HG02870 (cell line): ENCODE data around the gene SARS1.
"Not testable (repeated sequence)": the region's sequence is repeated elsewhere in the genome, so short reads cannot be mapped to it uniquely, and the experiment has no call there.

Experiments
- ATAC-seq: cut with Tn5 transposase; IDR thresholded peaks from one replicate; pipeline ENCODE4 v1.9.1; 2021; ENCODE audit warnings: mild to moderate bottlenecking, moderate library complexity; ENCODE audit not compliant: unreplicated experiment

The SARS1 gene

GRCh38 chr1:109272831-109273547 is 59.3 kb downstream of the SARS1 start:
- no peak for ATAC-seq

DNA sequence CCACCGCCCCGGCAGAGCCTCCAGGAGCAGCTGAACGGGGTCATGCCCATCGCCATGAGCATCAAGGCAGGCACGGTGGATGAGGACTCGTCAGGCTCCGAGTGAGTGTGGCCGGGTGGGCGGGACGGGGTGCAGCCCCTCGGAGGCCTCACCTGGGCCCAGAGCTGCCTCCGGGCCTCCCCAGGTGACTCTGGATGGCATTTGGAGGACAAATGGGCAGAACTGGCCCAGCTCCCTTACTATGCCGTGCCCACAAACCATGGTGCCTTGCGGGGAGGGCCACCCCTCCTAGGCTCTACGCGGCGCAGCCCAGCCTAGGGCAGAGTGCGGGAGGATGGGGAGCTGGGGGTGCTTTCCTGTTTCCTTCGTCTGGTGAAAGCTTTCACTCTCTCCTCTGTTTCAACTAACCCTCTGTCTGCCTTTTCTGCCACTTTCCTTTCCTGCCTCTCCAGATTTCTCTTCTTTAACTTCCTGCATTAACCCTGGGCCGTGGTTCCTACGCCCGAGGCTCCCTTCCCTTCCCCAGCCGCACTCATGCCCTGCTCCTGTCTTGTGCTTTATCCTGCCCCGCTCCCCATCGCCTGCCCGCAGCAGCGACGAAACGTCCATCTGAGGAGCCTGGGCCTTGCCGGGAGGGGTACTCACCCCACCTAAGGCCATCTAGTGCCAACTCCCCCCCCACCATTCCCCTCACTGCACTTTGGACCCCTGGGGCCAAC is 60.0 kb downstream of the SARS1 start:
- ATAC-seq: no peak

- no peak for ATAC-seq
Observed at GRCh38 chr1:109274533-109275476, 61.1 kb downstream of the SARS1 start.

DNA sequence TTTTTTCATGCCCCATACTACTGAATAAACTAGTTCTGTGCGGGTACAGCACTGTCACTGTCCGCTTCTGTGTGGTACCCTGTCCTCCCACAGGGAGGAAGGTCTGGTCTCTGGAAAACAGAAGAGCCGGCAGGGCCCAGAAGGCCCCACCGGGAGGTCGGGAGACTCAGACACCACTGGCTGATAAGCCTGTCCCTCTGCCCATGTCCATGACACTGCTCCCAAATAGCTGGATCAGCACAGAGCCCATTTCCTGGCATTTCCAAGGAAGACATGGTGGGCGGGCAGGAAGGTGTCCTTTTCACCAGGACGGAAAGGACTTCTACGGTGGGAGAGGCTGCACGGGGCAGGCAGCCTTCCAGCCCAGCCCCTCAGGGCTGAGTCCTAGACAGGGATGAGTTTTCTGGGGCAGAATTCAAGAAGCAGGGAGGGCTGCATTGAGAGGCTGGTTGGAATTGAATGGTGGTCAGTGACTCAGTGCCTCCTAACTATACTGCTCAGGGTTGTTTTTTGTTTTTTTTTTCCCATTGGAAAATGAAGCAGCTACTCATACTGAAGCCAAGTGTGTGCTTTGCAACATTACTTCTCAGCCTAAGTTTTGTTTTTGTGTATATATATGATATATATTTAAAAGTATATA is 62.1 kb downstream of the SARS1 start:
- ATAC-seq: no peak

GRCh38 chr1:109277434-109278204 is 63.9 kb downstream of the SARS1 start:
- peak; percentile 73 for ATAC-seq

GRCh38 chr1:109279615-109280278 is 66.0 kb downstream of the SARS1 start:
- ATAC-seq: no peak

DNA sequence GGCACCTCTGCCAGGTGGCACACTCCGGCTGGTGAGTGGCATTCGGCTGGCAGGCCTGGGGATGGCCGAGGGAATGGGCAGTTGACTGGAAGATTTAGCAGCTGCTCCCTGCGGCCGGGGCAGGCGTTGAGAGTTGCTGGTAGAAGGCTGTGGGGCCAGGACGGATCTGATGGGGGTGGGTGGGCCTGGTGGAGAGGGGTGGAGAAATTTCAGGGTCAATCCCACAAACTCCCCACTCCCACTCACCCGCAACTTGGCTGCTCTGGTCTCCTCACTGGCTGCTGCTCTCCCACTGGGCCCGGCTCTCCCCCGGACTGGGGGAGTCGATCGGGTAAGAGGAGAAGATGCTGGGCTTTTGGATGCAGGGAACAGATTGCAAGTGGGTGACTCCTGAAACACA is 67.1 kb downstream of the SARS1 start:
- no peak for ATAC-seq

DNA sequence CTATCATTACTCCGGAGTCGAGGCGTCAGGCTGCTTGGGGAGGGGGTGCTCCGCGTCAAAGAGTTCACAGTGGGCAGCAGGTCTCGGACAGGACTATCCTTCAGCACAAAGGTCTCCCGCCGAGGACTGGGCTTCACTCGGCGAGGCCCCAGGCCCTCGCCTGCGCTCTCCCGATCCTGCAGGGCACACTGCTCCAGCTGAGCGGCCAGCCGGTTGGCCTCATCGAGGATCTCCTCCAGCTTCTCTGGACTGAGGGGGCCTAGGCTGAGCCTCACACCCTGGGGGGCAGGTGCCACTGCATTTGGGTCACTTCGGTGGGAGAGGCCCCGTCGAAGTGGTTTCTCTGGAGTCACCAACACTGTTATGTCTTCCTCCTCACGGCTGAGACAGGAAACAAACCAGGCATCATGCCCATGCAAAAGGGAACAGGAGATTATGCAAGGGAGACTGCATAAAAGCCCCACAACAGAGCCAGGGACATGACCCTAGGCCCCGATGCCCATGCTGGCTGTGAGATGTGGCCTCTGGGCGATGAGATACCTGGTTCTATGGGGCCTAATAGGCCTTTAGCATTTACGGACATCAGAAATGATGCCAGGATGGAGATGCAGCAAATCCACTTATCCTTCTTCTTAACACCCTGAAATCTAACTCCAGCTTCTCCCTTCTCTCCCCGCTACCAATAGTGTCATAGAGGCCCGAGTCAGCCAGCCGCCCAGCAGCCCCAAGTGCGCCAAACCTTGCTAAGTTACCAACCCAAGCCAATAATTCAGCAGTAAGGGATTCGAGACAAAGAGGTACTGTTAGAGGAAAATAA is 68.2 kb downstream of the SARS1 start:
- no peak for ATAC-seq

GRCh38 chr1:109282497-109282951 is 68.8 kb downstream of the SARS1 start:
- no peak for ATAC-seq

GRCh38 chr1:109282952-109283747 is 69.4 kb downstream of the SARS1 start, which contains the start of gene PSRC1:
PSRC1 (minus strand) TSS chr1:109283145.
- peak; percentile 94 for ATAC-seq

DNA sequence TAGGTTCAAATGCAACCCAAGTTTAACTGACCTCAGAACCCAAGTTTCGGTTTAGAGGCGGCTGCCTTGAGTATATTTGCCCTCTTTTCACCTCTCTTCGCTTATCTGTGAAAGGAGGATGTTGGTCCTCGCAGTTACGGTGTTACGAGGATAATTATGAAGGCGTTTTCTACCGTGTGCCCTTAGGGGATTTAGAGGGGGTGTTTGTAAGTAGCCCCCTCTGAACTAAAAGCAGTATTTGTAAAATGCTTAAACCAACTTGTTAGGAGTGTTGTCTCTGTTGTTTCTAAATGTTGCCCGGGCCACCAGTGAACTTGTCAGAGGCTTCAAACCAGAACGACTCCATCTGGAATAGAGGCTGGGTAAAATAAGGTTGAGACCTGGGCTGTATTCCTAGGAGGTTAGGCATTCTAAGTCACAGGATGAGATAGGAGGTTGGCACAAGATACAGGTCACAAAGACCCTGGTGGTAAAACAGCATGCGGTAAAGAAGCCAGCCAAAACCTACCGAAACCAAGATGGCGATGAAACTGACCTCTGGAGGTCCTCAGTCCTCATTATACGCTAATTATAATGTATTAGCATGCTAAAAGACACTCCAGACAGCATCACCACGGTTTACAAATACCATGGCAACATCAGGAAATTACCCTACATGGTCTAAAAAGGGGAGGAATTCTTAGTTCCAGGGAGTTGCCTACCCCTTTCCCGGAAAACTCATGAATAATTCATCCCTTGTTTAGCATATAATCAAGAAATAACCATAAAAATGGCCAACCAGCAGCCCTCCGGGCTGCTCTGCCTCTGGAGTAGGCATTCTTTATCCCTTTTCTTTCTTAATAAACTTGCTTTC is 70.3 kb downstream of the SARS1 start:
- peak; percentile 26 for ATAC-seq

DNA sequence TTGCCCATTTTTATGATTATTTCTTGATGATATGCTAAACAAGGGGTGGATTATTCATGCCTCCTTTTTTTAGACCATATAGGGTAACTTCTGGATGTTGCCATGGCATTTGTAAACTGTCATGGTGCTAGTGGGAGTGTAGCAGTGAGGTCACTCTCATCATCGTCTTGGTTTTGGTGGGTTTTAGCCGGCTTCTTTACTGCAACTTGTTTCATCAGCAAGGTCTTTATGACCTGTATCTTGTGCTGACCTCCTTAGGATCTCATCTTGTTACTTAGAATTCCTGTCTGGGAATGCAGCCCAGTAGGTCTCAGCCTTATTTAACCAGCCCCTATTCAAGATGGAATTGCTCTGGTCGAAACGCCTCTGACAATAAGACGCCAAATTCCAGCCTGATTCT is 73.0 kb downstream of the SARS1 start:
- ATAC-seq: not testable (repeated sequence)
